ENCODE measurements around the gene ASCC1.

DNA sequence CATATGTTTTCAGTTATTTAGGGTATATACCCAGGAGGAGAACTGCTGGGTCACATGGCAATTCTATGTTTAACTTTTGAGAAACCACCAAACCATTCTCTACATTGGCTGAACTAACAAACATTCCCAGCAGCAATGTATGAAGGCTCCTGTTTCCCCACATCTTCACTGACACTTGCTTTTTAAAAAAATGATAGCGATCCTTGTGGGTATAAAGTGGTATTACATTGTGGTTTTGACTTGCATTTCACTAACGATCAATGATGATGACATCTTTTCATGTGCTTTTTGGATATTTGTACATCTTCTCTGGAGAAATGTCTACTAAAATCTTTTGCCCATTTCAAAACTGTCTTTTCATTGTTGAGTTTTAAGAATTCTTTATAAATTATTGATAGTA lies 51.5 kb downstream of the ASCC1 start:
- TF ChIP-seq ZNF207 (IDR thresholded peaks at IDR 0.05; ENCODE audit: borderline replicate concordance) (no peak), SRF (IDR thresholded peaks at IDR 0.05; ENCODE audit: low read depth, low read length) (no peak), ZSCAN20 (CRISPR knock-in tag; IDR thresholded peaks at IDR 0.05; ENCODE audit: borderline replicate concordance) (no peak), SRY (CRISPR knock-in tag; IDR thresholded peaks at IDR 0.05) (no peak), TAF1 (CRISPR knock-in tag; IDR thresholded peaks at IDR 0.05) (no peak), ZNF569 (CRISPR knock-in tag; IDR thresholded peaks at IDR 0.05; ENCODE audit: borderline replicate concordance) (no peak), ZNF383 (CRISPR knock-in tag; IDR thresholded peaks at IDR 0.05; ENCODE audit: borderline replicate concordance) (no peak), ZBTB7A (CRISPR knock-in tag; IDR thresholded peaks at IDR 0.05) (no peak), POLR2A (IDR thresholded peaks at IDR 0.05; ENCODE audit: insufficient read depth in 1 of 2, low read depth in 2 of 2, low read length in 2 of 2) (no peak)
- TF ChIP-seq, protein P1, sequence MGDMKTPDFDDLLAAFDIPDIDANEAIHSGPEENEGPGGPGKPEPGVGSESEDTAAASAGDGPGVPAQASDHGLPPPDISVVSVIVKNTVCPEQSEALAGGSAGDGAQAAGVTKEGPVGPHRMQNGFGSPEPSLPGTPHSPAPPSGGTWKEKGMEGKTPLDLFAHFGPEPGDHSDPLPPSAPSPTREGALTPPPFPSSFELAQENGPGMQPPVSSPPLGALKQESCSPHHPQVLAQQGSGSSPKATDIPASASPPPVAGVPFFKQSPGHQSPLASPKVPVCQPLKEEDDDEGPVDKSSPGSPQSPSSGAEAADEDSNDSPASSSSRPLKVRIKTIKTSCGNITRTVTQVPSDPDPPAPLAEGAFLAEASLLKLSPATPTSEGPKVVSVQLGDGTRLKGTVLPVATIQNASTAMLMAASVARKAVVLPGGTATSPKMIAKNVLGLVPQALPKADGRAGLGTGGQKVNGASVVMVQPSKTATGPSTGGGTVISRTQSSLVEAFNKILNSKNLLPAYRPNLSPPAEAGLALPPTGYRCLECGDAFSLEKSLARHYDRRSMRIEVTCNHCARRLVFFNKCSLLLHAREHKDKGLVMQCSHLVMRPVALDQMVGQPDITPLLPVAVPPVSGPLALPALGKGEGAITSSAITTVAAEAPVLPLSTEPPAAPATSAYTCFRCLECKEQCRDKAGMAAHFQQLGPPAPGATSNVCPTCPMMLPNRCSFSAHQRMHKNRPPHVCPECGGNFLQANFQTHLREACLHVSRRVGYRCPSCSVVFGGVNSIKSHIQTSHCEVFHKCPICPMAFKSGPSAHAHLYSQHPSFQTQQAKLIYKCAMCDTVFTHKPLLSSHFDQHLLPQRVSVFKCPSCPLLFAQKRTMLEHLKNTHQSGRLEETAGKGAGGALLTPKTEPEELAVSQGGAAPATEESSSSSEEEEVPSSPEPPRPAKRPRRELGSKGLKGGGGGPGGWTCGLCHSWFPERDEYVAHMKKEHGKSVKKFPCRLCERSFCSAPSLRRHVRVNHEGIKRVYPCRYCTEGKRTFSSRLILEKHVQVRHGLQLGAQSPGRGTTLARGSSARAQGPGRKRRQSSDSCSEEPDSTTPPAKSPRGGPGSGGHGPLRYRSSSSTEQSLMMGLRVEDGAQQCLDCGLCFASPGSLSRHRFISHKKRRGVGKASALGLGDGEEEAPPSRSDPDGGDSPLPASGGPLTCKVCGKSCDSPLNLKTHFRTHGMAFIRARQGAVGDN (CRISPR knock-in tag; IDR thresholded peaks at IDR 0.05): no peak
- TF ChIP-seq, protein P2, sequence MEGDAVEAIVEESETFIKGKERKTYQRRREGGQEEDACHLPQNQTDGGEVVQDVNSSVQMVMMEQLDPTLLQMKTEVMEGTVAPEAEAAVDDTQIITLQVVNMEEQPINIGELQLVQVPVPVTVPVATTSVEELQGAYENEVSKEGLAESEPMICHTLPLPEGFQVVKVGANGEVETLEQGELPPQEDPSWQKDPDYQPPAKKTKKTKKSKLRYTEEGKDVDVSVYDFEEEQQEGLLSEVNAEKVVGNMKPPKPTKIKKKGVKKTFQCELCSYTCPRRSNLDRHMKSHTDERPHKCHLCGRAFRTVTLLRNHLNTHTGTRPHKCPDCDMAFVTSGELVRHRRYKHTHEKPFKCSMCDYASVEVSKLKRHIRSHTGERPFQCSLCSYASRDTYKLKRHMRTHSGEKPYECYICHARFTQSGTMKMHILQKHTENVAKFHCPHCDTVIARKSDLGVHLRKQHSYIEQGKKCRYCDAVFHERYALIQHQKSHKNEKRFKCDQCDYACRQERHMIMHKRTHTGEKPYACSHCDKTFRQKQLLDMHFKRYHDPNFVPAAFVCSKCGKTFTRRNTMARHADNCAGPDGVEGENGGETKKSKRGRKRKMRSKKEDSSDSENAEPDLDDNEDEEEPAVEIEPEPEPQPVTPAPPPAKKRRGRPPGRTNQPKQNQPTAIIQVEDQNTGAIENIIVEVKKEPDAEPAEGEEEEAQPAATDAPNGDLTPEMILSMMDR (CRISPR knock-in tag; IDR thresholded peaks at IDR 0.05): no peak
- TF ChIP-seq, protein P3, sequence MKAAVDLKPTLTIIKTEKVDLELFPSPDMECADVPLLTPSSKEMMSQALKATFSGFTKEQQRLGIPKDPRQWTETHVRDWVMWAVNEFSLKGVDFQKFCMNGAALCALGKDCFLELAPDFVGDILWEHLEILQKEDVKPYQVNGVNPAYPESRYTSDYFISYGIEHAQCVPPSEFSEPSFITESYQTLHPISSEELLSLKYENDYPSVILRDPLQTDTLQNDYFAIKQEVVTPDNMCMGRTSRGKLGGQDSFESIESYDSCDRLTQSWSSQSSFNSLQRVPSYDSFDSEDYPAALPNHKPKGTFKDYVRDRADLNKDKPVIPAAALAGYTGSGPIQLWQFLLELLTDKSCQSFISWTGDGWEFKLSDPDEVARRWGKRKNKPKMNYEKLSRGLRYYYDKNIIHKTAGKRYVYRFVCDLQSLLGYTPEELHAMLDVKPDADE (CRISPR knock-in tag; IDR thresholded peaks at IDR 0.05): no peak

All from HepG2 (cell line).